ENCODE measurements around the gene PRKCE. TPM values are rescaled to one million over a fixed set of nuclear protein-coding genes. Genes with fewer than 3 reads are reported as not detected.

Gene PRKCE
- total RNA-seq, 1 experiment from 2014 or later = 14.0 TPM

- H3K4me1 ChIP-seq (ENCODE audit: control insufficient read depth, insufficient read depth, low read length) = no peaks in the 10 kb centered on the region
- DNase-seq (ENCODE audit: low read depth, low spot score) (no peak), ATAC-seq (no peak)
- no peak overlapping the region for H3K27ac ChIP-seq (ENCODE audit: low read length)
- no peaks in the 10 kb centered on the region for H3K9me3 ChIP-seq (ENCODE audit: control insufficient read depth, insufficient read depth, low read depth, low read length)
- ChIA-PET CTCF (no interaction called here), POLR2A (interaction anchor here (0.6 kb wide), 1 partner anchor 15 kb away, joined by 3 read pairs; no protein-coding TSS in a partner anchor)
- TF ChIP-seq POLR2AphosphoS5 (IDR thresholded peaks at IDR 0.05; ENCODE audit: low read depth, low read length) (no peak), REST (IDR thresholded peaks at IDR 0.05; ENCODE audit: insufficient read depth in 1 of 2, low read depth in 2 of 2, low read length in 1 of 2) (no peak), CTCF (IDR thresholded peaks at IDR 0.05) (no peak), SIN3A (IDR thresholded peaks at IDR 0.05; ENCODE audit: borderline replicate concordance, insufficient read depth, low read depth, low read length) (no peak), TCF7L2 (IDR thresholded peaks at IDR 0.05; ENCODE audit: low read depth, low read length) (no peak)
- no peak overlapping the region for H3K4me3 ChIP-seq (ENCODE audit: low read depth in 2 of 2, low read length in 2 of 2)
- no TSS peak for BruUV-seq (replicated peaks)
- H3K27me3 ChIP-seq (ENCODE audit: control insufficient read depth, insufficient read depth, low read length) = no peaks in the 10 kb centered on the region
- in situ Hi-C loops (cut with HindIII; ENCODE audit: low pct_unique_long_range_greater_than_20kb, low sequenced_read_pairs) = no loop called here
- intact Hi-C loops (cut with micrococcal nuclease; ENCODE audit: unreplicated experiment) = no loop called here
- H3K36me3 ChIP-seq (ENCODE audit: control insufficient read depth, insufficient read depth, low read length) = no peaks in the 10 kb centered on the region
Observed at GRCh38 chr2:46079985-46080560, 428.6 kb downstream of the PRKCE start.

- no peak for ATAC-seq
- Histone ChIP-seq H3K9me3 (ENCODE audit: control insufficient read depth, insufficient read depth, low read depth, low read length) (no peaks in the 10 kb centered on the region), H3K27me3 (ENCODE audit: control insufficient read depth, insufficient read depth, low read length) (no peaks in the 10 kb centered on the region), H3K4me1 (ENCODE audit: control insufficient read depth, insufficient read depth, low read length) (no peaks in the 10 kb centered on the region), H3K36me3 (ENCODE audit: control insufficient read depth, insufficient read depth, low read length) (no peaks in the 10 kb centered on the region), H3K4me3 (ENCODE audit: low read depth in 2 of 2, low read length in 2 of 2) (no peak overlapping the region), H3K27ac (ENCODE audit: low read length) (no peak overlapping the region)
- intact Hi-C loops (cut with micrococcal nuclease; ENCODE audit: unreplicated experiment) = no loop called here
- ChIA-PET CTCF (no interaction called here), POLR2A (no interaction called here)
- BruUV-seq (replicated peaks) = no TSS peak
- in situ Hi-C loops (cut with HindIII; ENCODE audit: low pct_unique_long_range_greater_than_20kb, low sequenced_read_pairs) = no loop called here
- DNase-seq (ENCODE audit: low read depth, low spot score) = no peak
- TF ChIP-seq REST (IDR thresholded peaks at IDR 0.05; ENCODE audit: insufficient read depth in 1 of 2, low read depth in 2 of 2, low read length in 1 of 2) = no peak
- TF ChIP-seq CTCF (IDR thresholded peaks at IDR 0.05) = no peak
Observed at GRCh38 chr2:46082531-46083485, 431.3 kb downstream of the PRKCE start.
